ENCODE data around the gene SEC22A. TPM values are rescaled to one million over a fixed set of nuclear protein-coding genes. Genes with fewer than 3 reads are reported as not detected.

Gene SEC22A
- total RNA-seq, 4 donors from 2014 or later, result 20.6 to 36.4 (median 28.0) TPM

DNA sequence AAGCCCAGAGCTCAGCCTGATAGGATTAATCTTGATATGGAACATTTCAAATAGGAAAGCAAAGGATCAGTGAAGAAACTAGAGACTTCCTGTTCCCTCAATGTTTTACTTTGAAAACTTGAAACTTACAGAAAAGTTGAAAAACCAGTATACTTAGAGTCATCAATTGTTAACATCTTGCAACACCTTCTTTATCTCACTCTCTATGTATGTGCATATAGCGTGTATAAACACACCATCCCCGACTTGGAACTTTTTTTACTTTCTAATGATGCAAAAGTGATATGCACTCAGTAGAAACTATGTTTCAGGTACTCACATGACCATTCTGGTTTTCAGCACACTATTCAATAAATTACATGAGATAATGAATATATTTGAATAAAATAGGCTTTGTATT is 60.5 kb downstream of the SEC22A start:
- Histone ChIP-seq H3K4me3 (no peak overlapping the region), H3K9me3 (no peaks in the 10 kb centered on the region), H3K27me3 (no peaks in the 10 kb centered on the region), H3K4me1 (peaks cover 0 to 7% (median 0%) of the 10 kb centered on the region in 3 donors), H3K27ac (no peak overlapping the region), H3K36me3 (peaks cover 0 to 57% (median 0%) of the 10 kb centered on the region in 3 donors)
- no peak for DNase-seq
- 35 to 70% methylated on average over 2 of the region's 2 CpGs for WGBS, 2 donors
- intact Hi-C loops (cut with DNase I), result no loop called here
- no peak for TF ChIP-seq POLR2A (IDR thresholded peaks at IDR 0.05)
- TF ChIP-seq, protein P1, sequence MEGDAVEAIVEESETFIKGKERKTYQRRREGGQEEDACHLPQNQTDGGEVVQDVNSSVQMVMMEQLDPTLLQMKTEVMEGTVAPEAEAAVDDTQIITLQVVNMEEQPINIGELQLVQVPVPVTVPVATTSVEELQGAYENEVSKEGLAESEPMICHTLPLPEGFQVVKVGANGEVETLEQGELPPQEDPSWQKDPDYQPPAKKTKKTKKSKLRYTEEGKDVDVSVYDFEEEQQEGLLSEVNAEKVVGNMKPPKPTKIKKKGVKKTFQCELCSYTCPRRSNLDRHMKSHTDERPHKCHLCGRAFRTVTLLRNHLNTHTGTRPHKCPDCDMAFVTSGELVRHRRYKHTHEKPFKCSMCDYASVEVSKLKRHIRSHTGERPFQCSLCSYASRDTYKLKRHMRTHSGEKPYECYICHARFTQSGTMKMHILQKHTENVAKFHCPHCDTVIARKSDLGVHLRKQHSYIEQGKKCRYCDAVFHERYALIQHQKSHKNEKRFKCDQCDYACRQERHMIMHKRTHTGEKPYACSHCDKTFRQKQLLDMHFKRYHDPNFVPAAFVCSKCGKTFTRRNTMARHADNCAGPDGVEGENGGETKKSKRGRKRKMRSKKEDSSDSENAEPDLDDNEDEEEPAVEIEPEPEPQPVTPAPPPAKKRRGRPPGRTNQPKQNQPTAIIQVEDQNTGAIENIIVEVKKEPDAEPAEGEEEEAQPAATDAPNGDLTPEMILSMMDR (IDR thresholded peaks at IDR 0.05), result no peak

DNA sequence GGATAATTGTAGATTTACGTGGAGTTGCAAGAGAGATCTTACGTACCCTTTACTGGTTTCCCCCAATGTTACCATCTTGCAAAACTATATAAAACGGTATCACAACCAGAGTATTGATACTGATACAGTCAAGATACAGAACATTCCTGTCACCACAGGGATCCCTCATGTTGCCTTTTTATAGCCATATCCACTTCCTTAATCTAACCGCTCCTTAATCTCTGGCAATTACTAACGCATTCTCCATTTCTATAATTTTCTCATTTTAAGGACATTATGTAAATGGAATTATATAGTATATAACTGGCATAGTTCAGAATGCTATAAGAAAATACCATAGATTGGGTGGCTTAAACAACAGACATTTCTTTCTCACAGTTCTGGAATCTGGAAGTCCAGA is 61.1 kb downstream of the SEC22A start:
- intact Hi-C loops (cut with DNase I), result no loop called here
- 94 to 98% methylated on average over 5 of the region's 5 CpGs for WGBS, 2 donors
- no peak for DNase-seq
- no peaks in the 10 kb centered on the region for H3K27me3 ChIP-seq
- H3K4me3 ChIP-seq, result no peak overlapping the region
- no peak overlapping the region for H3K27ac ChIP-seq
- H3K9me3 ChIP-seq, result no peaks in the 10 kb centered on the region
- H3K36me3 ChIP-seq, result peaks cover 0 to 54% (median 0%) of the 10 kb centered on the region in 3 donors
- peaks cover 0 to 7% (median 0%) of the 10 kb centered on the region in 3 donors for H3K4me1 ChIP-seq
- TF ChIP-seq POLR2A (IDR thresholded peaks at IDR 0.05), result no peak
- TF ChIP-seq, protein P1 (IDR thresholded peaks at IDR 0.05), result no peak

DNA sequence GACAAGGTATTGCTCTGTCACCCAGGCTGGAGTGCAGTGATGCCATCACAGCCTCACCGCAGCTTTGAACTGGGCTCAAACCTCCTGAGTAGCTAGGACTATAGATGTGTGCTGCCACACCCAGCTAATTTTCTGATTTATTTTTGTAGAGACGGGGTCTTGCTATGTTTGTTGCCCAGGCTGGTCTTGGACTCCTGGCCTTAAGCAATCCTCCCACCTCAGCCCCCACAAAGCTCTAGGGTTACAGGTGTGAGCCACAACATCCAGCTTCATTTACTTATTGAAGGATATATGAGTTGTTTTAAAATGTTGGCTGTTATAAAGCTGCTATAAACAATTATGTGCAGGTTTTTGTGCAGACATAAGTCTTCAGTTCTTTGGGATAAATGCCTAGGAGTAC is 62.2 kb downstream of the SEC22A start:
- TF ChIP-seq POLR2A (IDR thresholded peaks at IDR 0.05), result no peak
- TF ChIP-seq, protein P1 (IDR thresholded peaks at IDR 0.05), result no peak
- 96% methylated on average over 2 of the region's 2 CpGs for WGBS, 2 donors
- Histone ChIP-seq H3K4me1 (peaks cover 0 to 7% (median 0%) of the 10 kb centered on the region in 3 donors), H3K9me3 (no peaks in the 10 kb centered on the region), H3K27ac (no peak overlapping the region), H3K27me3 (no peaks in the 10 kb centered on the region), H3K36me3 (peaks cover 0 to 63% (median 0%) of the 10 kb centered on the region in 3 donors), H3K4me3 (no peak overlapping the region)
- no peak for DNase-seq
- intact Hi-C loops (cut with DNase I), result no loop called here

DNA sequence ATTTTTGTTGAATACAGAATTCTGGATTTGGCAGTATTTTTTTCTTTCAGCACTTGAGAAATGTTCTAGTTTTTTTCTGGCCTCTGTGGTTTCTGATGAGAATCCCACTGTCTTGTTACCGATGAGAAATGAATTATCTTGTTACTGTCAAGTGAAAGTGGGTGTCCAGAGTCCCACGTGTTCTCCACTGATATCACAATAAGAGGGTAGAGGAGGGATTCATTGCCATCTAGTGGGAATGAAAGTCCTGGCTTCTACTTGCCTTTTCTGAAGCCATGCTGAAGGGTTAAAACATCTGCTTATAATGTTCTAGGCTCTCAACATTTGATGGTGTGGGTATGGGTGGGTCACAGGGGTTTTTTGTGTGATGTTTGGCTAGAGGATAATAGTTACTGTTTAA is 66.1 kb downstream of the SEC22A start:
- DNase-seq, result no peak
- TF ChIP-seq POLR2A (IDR thresholded peaks at IDR 0.05), result no peak
- TF ChIP-seq, protein P1 (IDR thresholded peaks at IDR 0.05), result no peak
- Histone ChIP-seq H3K36me3 (peaks cover 0 to 45% (median 0%) of the 10 kb centered on the region in 3 donors), H3K4me3 (no peak overlapping the region), H3K4me1 (peaks cover 0 to 8% (median 0%) of the 10 kb centered on the region in 3 donors), H3K27me3 (no peaks in the 10 kb centered on the region), H3K27ac (no peak overlapping the region), H3K9me3 (no peaks in the 10 kb centered on the region)
- intact Hi-C loops (cut with DNase I), result no loop called here
- 79 to 94% methylated on average over 2 of the region's 2 CpGs for WGBS, 2 donors

GRCh38 chr3:123270818-123271217 is 69.1 kb downstream of the SEC22A start:
- Histone ChIP-seq H3K4me3 (no peak overlapping the region), H3K4me1 (peaks cover 0 to 20% (median 4%) of the 10 kb centered on the region in 3 donors), H3K36me3 (peaks cover 0 to 23% (median 0%) of the 10 kb centered on the region in 3 donors), H3K9me3 (no peaks in the 10 kb centered on the region), H3K27me3 (no peaks in the 10 kb centered on the region), H3K27ac (no peak overlapping the region)
- DNase-seq, result no peak
- 88 to 100% methylated on average over 2 of the region's 2 CpGs for WGBS, 2 donors
- intact Hi-C loops (cut with DNase I), result no loop called here
- TF ChIP-seq, protein P1 (IDR thresholded peaks at IDR 0.05), result no peak
- TF ChIP-seq POLR2A (IDR thresholded peaks at IDR 0.05), result no peak
